ENCODE measurements around the gene GTSF1L. TPM values are rescaled to one million over a fixed set of nuclear protein-coding genes. Genes with fewer than 3 reads are reported as not detected.

Gene GTSF1L
- total RNA-seq, 1 experiment from 2014 or later = not detected

DNA sequence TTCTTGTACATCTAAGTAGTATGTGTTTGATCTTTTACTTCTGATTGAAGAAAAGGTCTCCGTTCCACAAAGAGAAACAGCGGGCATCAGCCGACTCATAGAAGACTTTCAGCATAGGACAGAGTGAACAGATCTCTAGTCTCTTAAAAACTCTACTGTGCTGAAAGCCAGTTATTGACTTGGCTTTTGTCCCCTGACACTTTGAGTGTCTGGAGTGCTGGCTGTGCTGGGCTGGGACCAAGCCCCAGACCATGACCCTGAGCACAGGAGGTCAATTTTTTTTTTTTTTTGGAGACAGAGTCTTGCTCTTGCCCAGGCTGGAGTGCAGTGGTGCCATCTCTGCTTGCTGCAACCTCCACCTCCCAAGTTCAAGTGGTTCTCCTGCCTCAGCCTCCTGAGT is 32.0 kb downstream of the GTSF1L start (continued):
- TF ChIP-seq, protein P1, sequence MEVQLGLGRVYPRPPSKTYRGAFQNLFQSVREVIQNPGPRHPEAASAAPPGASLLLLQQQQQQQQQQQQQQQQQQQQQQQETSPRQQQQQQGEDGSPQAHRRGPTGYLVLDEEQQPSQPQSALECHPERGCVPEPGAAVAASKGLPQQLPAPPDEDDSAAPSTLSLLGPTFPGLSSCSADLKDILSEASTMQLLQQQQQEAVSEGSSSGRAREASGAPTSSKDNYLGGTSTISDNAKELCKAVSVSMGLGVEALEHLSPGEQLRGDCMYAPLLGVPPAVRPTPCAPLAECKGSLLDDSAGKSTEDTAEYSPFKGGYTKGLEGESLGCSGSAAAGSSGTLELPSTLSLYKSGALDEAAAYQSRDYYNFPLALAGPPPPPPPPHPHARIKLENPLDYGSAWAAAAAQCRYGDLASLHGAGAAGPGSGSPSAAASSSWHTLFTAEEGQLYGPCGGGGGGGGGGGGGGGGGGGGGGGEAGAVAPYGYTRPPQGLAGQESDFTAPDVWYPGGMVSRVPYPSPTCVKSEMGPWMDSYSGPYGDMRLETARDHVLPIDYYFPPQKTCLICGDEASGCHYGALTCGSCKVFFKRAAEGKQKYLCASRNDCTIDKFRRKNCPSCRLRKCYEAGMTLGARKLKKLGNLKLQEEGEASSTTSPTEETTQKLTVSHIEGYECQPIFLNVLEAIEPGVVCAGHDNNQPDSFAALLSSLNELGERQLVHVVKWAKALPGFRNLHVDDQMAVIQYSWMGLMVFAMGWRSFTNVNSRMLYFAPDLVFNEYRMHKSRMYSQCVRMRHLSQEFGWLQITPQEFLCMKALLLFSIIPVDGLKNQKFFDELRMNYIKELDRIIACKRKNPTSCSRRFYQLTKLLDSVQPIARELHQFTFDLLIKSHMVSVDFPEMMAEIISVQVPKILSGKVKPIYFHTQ (CRISPR knock-in tag; IDR thresholded peaks at IDR 0.05) = no peak
- TF ChIP-seq, protein P2, sequence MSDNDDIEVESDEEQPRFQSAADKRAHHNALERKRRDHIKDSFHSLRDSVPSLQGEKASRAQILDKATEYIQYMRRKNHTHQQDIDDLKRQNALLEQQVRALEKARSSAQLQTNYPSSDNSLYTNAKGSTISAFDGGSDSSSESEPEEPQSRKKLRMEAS (CRISPR knock-in tag; IDR thresholded peaks at IDR 0.05) = no peak
- TF ChIP-seq, protein P3, sequence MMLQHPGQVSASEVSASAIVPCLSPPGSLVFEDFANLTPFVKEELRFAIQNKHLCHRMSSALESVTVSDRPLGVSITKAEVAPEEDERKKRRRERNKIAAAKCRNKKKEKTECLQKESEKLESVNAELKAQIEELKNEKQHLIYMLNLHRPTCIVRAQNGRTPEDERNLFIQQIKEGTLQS (CRISPR knock-in tag; conservative IDR thresholded peaks at IDR 0.05) = no peak
- no peak for TF ChIP-seq SMAD4 (CRISPR knock-in tag; IDR thresholded peaks at IDR 0.05)

DNA sequence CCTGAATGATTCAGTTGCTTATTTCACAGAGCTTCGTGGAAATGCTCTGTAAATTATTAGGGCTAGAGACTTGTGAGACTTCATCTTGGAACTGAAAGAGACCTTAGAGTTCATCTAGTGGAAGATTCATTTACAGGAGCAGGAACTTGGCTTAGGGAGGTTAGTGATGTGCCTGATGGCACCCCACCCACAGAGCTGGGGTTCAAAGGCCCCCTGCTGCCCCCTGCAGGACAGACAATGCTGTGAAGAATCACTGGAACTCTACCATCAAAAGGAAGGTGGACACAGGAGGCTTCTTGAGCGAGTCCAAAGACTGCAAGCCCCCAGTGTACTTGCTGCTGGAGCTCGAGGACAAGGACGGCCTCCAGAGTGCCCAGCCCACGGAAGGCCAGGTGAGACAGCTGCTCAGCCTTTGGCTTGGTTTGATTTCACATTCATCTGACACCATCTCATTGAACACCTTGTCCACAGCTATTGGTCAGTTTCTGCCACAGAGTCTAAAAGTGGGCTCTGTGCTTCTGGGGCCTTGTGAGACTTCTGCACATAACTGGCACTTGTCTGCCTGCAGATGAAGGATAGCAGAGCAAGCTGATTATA is 34.8 kb downstream of the GTSF1L start:
- H3K4me1 Mint-ChIP-seq = no peaks in the 10 kb centered on the region
- peak; percentile 65 for ATAC-seq
- CTCF ChIA-PET = interaction anchor here (0.5 to 1.7 kb wide), 17 partner anchors 14 to 297 kb away, joined by 3 to 27 read pairs (median 3); no protein-coding TSS in a partner anchor
- no peak overlapping the region for H3K4me3 Mint-ChIP-seq
- H3K27ac Mint-ChIP-seq = no peak overlapping the region
- H3K27me3 Mint-ChIP-seq (ENCODE audit: low read depth) = no peaks in the 10 kb centered on the region
- POLR2A ChIA-PET = interaction anchor here (0.7 kb wide), 1 partner anchor 235 kb away, joined by 4 read pairs; no protein-coding TSS in a partner anchor
- no peaks in the 10 kb centered on the region for H3K9me3 Mint-ChIP-seq
- TF ChIP-seq, protein P4, sequence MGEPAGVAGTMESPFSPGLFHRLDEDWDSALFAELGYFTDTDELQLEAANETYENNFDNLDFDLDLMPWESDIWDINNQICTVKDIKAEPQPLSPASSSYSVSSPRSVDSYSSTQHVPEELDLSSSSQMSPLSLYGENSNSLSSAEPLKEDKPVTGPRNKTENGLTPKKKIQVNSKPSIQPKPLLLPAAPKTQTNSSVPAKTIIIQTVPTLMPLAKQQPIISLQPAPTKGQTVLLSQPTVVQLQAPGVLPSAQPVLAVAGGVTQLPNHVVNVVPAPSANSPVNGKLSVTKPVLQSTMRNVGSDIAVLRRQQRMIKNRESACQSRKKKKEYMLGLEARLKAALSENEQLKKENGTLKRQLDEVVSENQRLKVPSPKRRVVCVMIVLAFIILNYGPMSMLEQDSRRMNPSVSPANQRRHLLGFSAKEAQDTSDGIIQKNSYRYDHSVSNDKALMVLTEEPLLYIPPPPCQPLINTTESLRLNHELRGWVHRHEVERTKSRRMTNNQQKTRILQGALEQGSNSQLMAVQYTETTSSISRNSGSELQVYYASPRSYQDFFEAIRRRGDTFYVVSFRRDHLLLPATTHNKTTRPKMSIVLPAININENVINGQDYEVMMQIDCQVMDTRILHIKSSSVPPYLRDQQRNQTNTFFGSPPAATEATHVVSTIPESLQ (CRISPR knock-in tag; IDR thresholded peaks at IDR 0.05) = no peak
- TF ChIP-seq, protein P5, sequence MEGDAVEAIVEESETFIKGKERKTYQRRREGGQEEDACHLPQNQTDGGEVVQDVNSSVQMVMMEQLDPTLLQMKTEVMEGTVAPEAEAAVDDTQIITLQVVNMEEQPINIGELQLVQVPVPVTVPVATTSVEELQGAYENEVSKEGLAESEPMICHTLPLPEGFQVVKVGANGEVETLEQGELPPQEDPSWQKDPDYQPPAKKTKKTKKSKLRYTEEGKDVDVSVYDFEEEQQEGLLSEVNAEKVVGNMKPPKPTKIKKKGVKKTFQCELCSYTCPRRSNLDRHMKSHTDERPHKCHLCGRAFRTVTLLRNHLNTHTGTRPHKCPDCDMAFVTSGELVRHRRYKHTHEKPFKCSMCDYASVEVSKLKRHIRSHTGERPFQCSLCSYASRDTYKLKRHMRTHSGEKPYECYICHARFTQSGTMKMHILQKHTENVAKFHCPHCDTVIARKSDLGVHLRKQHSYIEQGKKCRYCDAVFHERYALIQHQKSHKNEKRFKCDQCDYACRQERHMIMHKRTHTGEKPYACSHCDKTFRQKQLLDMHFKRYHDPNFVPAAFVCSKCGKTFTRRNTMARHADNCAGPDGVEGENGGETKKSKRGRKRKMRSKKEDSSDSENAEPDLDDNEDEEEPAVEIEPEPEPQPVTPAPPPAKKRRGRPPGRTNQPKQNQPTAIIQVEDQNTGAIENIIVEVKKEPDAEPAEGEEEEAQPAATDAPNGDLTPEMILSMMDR (IDR thresholded peaks at IDR 0.05) = peak; percentile 42; the same call in 1 of the 2 replicates
- DNase-seq (ENCODE audit: low spot score) = peak; percentile 70
- peaks cover 38% of the 10 kb centered on the region for H3K36me3 Mint-ChIP-seq

DNA sequence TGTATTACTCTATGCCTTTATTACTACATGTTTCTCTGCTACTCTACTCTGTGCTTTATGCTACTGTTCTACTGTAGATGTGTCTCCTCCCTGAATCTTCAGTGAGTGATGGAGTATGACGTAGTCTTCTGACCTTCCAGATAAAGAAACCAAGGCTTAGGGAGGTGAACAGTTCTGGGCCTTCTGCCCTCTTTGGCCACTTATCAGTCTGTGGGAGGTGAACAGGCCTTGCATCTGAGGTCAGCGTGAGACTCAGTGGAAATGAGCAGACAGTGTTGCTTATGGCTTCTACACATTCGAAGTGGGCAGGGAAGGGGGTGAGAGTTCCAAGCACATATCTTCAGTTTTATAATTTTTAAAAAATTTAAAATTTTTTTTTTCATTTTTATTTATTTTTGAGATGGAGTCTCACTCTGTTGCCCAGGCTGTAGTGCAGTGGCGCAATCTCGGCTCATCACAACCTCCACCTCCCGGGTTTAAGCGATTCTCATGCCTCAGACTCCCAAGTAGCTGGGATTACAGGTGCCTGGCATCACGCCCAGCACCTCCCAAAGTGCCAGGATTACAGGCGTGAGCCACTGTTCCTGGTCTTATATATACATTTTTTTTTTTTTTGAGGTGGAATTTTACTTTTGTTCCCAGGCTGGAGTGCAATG is 35.7 kb downstream of the GTSF1L start:
- Mint-ChIP-seq H3K36me3 (peaks cover 39% of the 10 kb centered on the region), H3K27me3 (ENCODE audit: low read depth) (no peaks in the 10 kb centered on the region), H3K4me1 (no peaks in the 10 kb centered on the region), H3K9me3 (no peaks in the 10 kb centered on the region), H3K27ac (no peak overlapping the region), H3K4me3 (no peak overlapping the region)
- TF ChIP-seq ETV6 (CRISPR knock-in tag; IDR thresholded peaks at IDR 0.05) = no peak
- no peak for TF ChIP-seq ZNF423 (CRISPR knock-in tag; IDR thresholded peaks at IDR 0.05)
- TF ChIP-seq IRF2 (CRISPR knock-in tag; IDR thresholded peaks at IDR 0.05; ENCODE audit: borderline replicate concordance, low read depth) = no peak
- POLR2A ChIA-PET = no interaction called here
- no peak for DNase-seq (ENCODE audit: low spot score)
- no peak for ATAC-seq
- CTCF ChIA-PET = interaction anchor here (0.7 to 1.7 kb wide), 10 partner anchors 17 to 242 kb away, joined by 3 to 27 read pairs (median 4); no protein-coding TSS in a partner anchor

DNA sequence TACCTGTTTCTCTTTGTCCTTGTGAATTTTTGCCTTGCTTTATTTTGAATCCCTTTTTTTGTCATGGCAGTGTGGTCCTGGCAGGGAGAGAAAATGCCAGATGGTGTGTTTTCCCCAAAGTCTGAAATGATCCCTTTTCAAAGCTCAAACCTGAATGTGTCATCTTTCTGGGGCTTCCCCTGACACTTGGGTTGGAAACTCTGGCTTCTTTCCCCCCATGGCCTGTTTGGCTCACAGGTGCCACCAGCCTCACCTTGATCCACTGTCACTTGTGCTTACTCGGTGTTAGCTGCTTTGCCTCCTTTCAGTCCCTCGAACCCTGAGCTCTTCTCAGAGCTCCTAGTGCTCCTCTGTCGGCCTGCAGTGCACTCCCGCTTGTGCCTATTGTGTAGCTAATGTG is 37.6 kb downstream of the GTSF1L start:
- ChIA-PET CTCF (interaction anchor here (1.0 to 1.7 kb wide), 3 partner anchors 16 to 175 kb away, joined by 3 to 4 read pairs (median 3); no protein-coding TSS in a partner anchor), POLR2A (no interaction called here)
- DNase-seq (ENCODE audit: low spot score) = no peak
- no peak for ATAC-seq
- Mint-ChIP-seq H3K27me3 (ENCODE audit: low read depth) (no peaks in the 10 kb centered on the region), H3K36me3 (peaks cover 32% of the 10 kb centered on the region), H3K4me1 (no peaks in the 10 kb centered on the region), H3K9me3 (no peaks in the 10 kb centered on the region), H3K4me3 (no peak overlapping the region), H3K27ac (peak overlapping the region; percentile 71)
- TF ChIP-seq ZNF317 (CRISPR knock-in tag; IDR thresholded peaks at IDR 0.05; ENCODE audit: borderline replicate concordance, low read depth) (no peak), JAZF1 (CRISPR knock-in tag; IDR thresholded peaks at IDR 0.05) (no peak), ZNF416 (CRISPR knock-in tag; IDR thresholded peaks at IDR 0.05) (no peak), MYBL2 (CRISPR knock-in tag; IDR thresholded peaks at IDR 0.05) (no peak), HMGA2 (CRISPR knock-in tag; IDR thresholded peaks at IDR 0.05) (no peak)
- TF ChIP-seq, protein P6, sequence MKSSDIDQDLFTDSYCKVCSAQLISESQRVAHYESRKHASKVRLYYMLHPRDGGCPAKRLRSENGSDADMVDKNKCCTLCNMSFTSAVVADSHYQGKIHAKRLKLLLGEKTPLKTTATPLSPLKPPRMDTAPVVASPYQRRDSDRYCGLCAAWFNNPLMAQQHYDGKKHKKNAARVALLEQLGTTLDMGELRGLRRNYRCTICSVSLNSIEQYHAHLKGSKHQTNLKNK (CRISPR knock-in tag; IDR thresholded peaks at IDR 0.05) = no peak
- TF ChIP-seq, protein P7, sequence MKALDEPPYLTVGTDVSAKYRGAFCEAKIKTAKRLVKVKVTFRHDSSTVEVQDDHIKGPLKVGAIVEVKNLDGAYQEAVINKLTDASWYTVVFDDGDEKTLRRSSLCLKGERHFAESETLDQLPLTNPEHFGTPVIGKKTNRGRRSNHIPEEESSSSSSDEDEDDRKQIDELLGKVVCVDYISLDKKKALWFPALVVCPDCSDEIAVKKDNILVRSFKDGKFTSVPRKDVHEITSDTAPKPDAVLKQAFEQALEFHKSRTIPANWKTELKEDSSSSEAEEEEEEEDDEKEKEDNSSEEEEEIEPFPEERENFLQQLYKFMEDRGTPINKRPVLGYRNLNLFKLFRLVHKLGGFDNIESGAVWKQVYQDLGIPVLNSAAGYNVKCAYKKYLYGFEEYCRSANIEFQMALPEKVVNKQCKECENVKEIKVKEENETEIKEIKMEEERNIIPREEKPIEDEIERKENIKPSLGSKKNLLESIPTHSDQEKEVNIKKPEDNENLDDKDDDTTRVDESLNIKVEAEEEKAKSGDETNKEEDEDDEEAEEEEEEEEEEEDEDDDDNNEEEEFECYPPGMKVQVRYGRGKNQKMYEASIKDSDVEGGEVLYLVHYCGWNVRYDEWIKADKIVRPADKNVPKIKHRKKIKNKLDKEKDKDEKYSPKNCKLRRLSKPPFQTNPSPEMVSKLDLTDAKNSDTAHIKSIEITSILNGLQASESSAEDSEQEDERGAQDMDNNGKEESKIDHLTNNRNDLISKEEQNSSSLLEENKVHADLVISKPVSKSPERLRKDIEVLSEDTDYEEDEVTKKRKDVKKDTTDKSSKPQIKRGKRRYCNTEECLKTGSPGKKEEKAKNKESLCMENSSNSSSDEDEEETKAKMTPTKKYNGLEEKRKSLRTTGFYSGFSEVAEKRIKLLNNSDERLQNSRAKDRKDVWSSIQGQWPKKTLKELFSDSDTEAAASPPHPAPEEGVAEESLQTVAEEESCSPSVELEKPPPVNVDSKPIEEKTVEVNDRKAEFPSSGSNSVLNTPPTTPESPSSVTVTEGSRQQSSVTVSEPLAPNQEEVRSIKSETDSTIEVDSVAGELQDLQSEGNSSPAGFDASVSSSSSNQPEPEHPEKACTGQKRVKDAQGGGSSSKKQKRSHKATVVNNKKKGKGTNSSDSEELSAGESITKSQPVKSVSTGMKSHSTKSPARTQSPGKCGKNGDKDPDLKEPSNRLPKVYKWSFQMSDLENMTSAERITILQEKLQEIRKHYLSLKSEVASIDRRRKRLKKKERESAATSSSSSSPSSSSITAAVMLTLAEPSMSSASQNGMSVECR (CRISPR knock-in tag; IDR thresholded peaks at IDR 0.05; ENCODE audit: borderline replicate concordance) = no peak
